ENCODE measurements around the gene CCND1. TPM values are rescaled to one million over a fixed set of nuclear protein-coding genes. Genes with fewer than 3 reads are reported as not detected.
"Not testable (repeated sequence)": the region's sequence is repeated elsewhere in the genome, so short reads cannot be mapped to it uniquely, and the experiment has no call there.

The CCND1 gene
- total RNA-seq, 2 donors from 2014 or later, result 150 to 169 TPM

- ATAC-seq, result no peak
- intact Hi-C loops (cut with DNase I), result no loop called here
- DNase-seq, result no peak
Observed at GRCh38 chr11:69615545-69616278, 25.2 kb upstream of the CCND1 start.

- DNase-seq, result no peak
- intact Hi-C loops (cut with DNase I), result no loop called here
Observed at GRCh38 chr11:69617220-69617619, 23.7 kb upstream of the CCND1 start.

GRCh38 chr11:69617682-69618081 is 23.3 kb upstream of the CCND1 start:
- intact Hi-C loops (cut with DNase I), result no loop called here
- ATAC-seq (no peak), DNase-seq (no peak)

More at GRCh38 chr11:69617220-69617619, 23.7 kb upstream of the CCND1 start:
- no peak for ATAC-seq

GRCh38 chr11:69618237-69618636 is 22.7 kb upstream of the CCND1 start:
- no peak for ATAC-seq
- no peak for DNase-seq
- intact Hi-C loops (cut with DNase I), result no loop called here

GRCh38 chr11:69620683-69621290 is 20.2 kb upstream of the CCND1 start:
- DNase-seq (no peak), ATAC-seq (no peak)
- intact Hi-C loops (cut with DNase I), result no loop called here

GRCh38 chr11:69622097-69622681 is 18.8 kb upstream of the CCND1 start:
- DNase-seq; ATAC-seq; intact Hi-C loops (cut with DNase I): not testable (repeated sequence)

- intact Hi-C loops (cut with DNase I), result no loop called here
- DNase-seq (no peak), ATAC-seq (no peak)
Observed at GRCh38 chr11:69624293-69624692, 16.7 kb upstream of the CCND1 start.

- intact Hi-C loops (cut with DNase I), result no loop called here
- no peak for DNase-seq
- no peak for ATAC-seq
Observed at GRCh38 chr11:69625476-69625875, 15.5 kb upstream of the CCND1 start.

GRCh38 chr11:69627551-69627950 is 13.4 kb upstream of the CCND1 start:
- intact Hi-C loops (cut with DNase I), result no loop called here
- DNase-seq, result no peak
- ATAC-seq, result no peak

- DNase-seq (no peak), ATAC-seq (no peak)
- intact Hi-C loops (cut with DNase I), result no loop called here
Observed at GRCh38 chr11:69630017-69630416, 10.9 kb upstream of the CCND1 start.

GRCh38 chr11:69630424-69630823 is 10.5 kb upstream of the CCND1 start:
- DNase-seq, result no peak
- no peak for ATAC-seq
- intact Hi-C loops (cut with DNase I), result no loop called here

- intact Hi-C loops (cut with DNase I), result no loop called here
- DNase-seq, result no peak
- no peak for ATAC-seq
Observed at GRCh38 chr11:69632900-69633299, 8.1 kb upstream of the CCND1 start.

- intact Hi-C loops (cut with DNase I), result no loop called here
- no peak for ATAC-seq
Observed at GRCh38 chr11:69634069-69634468, 6.9 kb upstream of the CCND1 start.

GRCh38 chr11:69634590-69634989 is 6.4 kb upstream of the CCND1 start:
- DNase-seq (no peak), ATAC-seq (no peak)
- intact Hi-C loops (cut with DNase I), result no loop called here

More at GRCh38 chr11:69634069-69634468, 6.9 kb upstream of the CCND1 start:
- DNase-seq, result no peak

- ATAC-seq (no peak), DNase-seq (no peak)
- intact Hi-C loops (cut with DNase I), result loop anchor here in 1 of 2 donors (5.0 kb wide), 1 partner anchor 138 kb away; no protein-coding TSS in a partner anchor
Observed at GRCh38 chr11:69635195-69635594, 5.8 kb upstream of the CCND1 start.

- intact Hi-C loops (cut with DNase I), result loop anchor here in 1 of 2 donors (5.0 kb wide), 1 partner anchor 139 kb away; no protein-coding TSS in a partner anchor
- DNase-seq, result no peak
- no peak for ATAC-seq
Observed at GRCh38 chr11:69635804-69636511, 5.0 kb upstream of the CCND1 start.

GRCh38 chr11:69636512-69637197 is 4.3 kb upstream of the CCND1 start:
- ATAC-seq (peak; percentile 53 to 62), DNase-seq (peak; percentile 83)
- intact Hi-C loops (cut with DNase I), result loop anchor here in 1 of 2 donors (5.0 kb wide), 1 partner anchor 139 kb away; no protein-coding TSS in a partner anchor

GRCh38 chr11:69637198-69637940 is 3.6 kb upstream of the CCND1 start:
- intact Hi-C loops (cut with DNase I), result loop anchor here in 1 of 2 donors (5.0 kb wide), 1 partner anchor 140 kb away; no protein-coding TSS in a partner anchor
- no peak for ATAC-seq
- DNase-seq, result no peak

All from left cardiac atrium (tissue), 4 donors.